HepG2 (cell line): Measurements from ENCODE around the gene SMIM13. TPM values are rescaled to one million over a fixed set of nuclear protein-coding genes. Genes with fewer than 3 reads are reported as not detected.

Experiments used
- ATRX ChIP-seq: sonication (generic); formaldehyde crosslinking; IDR thresholded peaks from 2 replicates; pipeline ENCODE4 v1.4.0; 2020; ENCODE audit warnings: missing genetic modification reagents, borderline replicate concordance
- CCDC6 ChIP-seq: sonication (generic); formaldehyde crosslinking; IDR thresholded peaks from 2 replicates; pipeline ENCODE4 v1.8.1; 2022; ENCODE audit warnings: mild to moderate bottlenecking, missing genetic modification reagents, moderate library complexity
- DRAP1 ChIP-seq: IDR thresholded peaks from 2 replicates; pipeline ENCODE4 v1.6.1; 2016; ENCODE audit warnings: missing genetic modification reagents, missing compliant biosample characterization
- ERF ChIP-seq: IDR thresholded peaks from 2 replicates; pipeline ENCODE4 v1.6.1; 2018; ENCODE audit warnings: missing biosample characterization, missing genetic modification reagents
- GATAD1 ChIP-seq: IDR thresholded peaks from 2 replicates; pipeline ENCODE4 v1.6.1; 2016; ENCODE audit warnings: missing genetic modification reagents, missing compliant biosample characterization
- GLMP ChIP-seq: sonication (generic); formaldehyde crosslinking; IDR thresholded peaks from 2 replicates; pipeline ENCODE4 v1.9.0; 2021; ENCODE audit warnings: missing genetic modification reagents, mild to moderate bottlenecking, borderline replicate concordance
- HDAC1 ChIP-seq: sonication (generic); formaldehyde crosslinking; IDR thresholded peaks from 2 replicates; pipeline ENCODE4 v1.5.1; 2020; ENCODE audit warnings: mild to moderate bottlenecking, missing genetic modification reagents
- HMGA1 ChIP-seq: sonication (generic); formaldehyde crosslinking; conservative IDR thresholded peaks from 2 replicates; pipeline ENCODE4 v1.4.0; 2020; ENCODE audit warnings: missing genetic modification reagents
- JUNB ChIP-seq: sonication (generic); formaldehyde crosslinking; IDR thresholded peaks from 2 replicates; pipeline ENCODE4 v1.8.0; 2022; ENCODE audit warnings: missing genetic modification reagents, mild to moderate bottlenecking, borderline replicate concordance
- KAT2B ChIP-seq: fragments of 150-350 bp; IDR thresholded peaks from 2 replicates; pipeline ENCODE4 v1.6.1; 2014; ENCODE audit warnings: low read depth, low read length, borderline replicate concordance
- MTERF4 ChIP-seq: sonication (generic); formaldehyde crosslinking; IDR thresholded peaks from 2 replicates; pipeline ENCODE4 v1.8.0; 2023; ENCODE audit warnings: mild to moderate bottlenecking, missing genetic modification reagents
- MTF2 ChIP-seq: sonication (generic); formaldehyde crosslinking; IDR thresholded peaks from 2 replicates; pipeline ENCODE4 v1.5.0; 2020; ENCODE audit warnings: missing genetic modification reagents, borderline replicate concordance
- PRDM15 ChIP-seq: sonication (generic); formaldehyde crosslinking; IDR thresholded peaks from 2 replicates; pipeline ENCODE4 v1.4.0; 2020; ENCODE audit warnings: missing genetic modification reagents
- REST ChIP-seq, 2 experiments: IDR thresholded peaks; 2 replicates each; pipeline ENCODE4 v1.6.1; 2011 to 2012; ENCODE audit warnings: low read length in 2 of 2, borderline replicate concordance in 1 of 2, low read depth in 1 of 2, mild to moderate bottlenecking in 1 of 2, moderate library complexity in 1 of 2
- TAF15 ChIP-seq: fragments of 200-400 bp; formaldehyde crosslinking; IDR thresholded peaks from one replicate; pipeline ENCODE4 v1.6.1; 2018; ENCODE audit warnings: mild to moderate bottlenecking, low read depth, low read length; ENCODE audit not compliant: poor library complexity, severe bottlenecking
- ZFP90 ChIP-seq: sonication (generic); formaldehyde crosslinking; IDR thresholded peaks from 2 replicates; pipeline ENCODE4 v1.8.0; 2022; ENCODE audit warnings: missing genetic modification reagents, mild to moderate bottlenecking, inconsistent platforms, borderline replicate concordance
- ZNF33A ChIP-seq: sonication (generic); formaldehyde crosslinking; IDR thresholded peaks from 2 replicates; pipeline ENCODE4 v1.5.1; 2020; ENCODE audit warnings: missing genetic modification reagents, mild to moderate bottlenecking, moderate library complexity, borderline replicate concordance
- ZNF383 ChIP-seq: sonication (generic); formaldehyde crosslinking; IDR thresholded peaks from 2 replicates; pipeline ENCODE4 v1.4.0; 2020; ENCODE audit warnings: missing genetic modification reagents, mild to moderate bottlenecking, borderline replicate concordance
- ZNF605 ChIP-seq: sonication (generic); formaldehyde crosslinking; IDR thresholded peaks from 2 replicates; pipeline ENCODE4 v1.8.0; 2022; ENCODE audit warnings: mild to moderate bottlenecking, missing genetic modification reagents
- ZNF619 ChIP-seq: sonication (generic); formaldehyde crosslinking; IDR thresholded peaks from 2 replicates; pipeline ENCODE4 v1.4.0; 2020; ENCODE audit warnings: mild to moderate bottlenecking, missing genetic modification reagents
- ZNF672 ChIP-seq: sonication (generic); formaldehyde crosslinking; IDR thresholded peaks from 2 replicates; pipeline ENCODE4 v1.8.1; 2022; ENCODE audit warnings: missing genetic modification reagents
- ZNF878 ChIP-seq: sonication (generic); formaldehyde crosslinking; IDR thresholded peaks from 2 replicates; pipeline ENCODE4 v1.8.1; 2023; ENCODE audit warnings: mild to moderate bottlenecking, missing genetic modification reagents, moderate library complexity
- polyA plus RNA-seq, 8 experiments: library from polyadenylated mRNA; depleted of rRNA in 3 of 8; stranded (reverse) in 7 of 8; unstranded in 1 of 8; fragments of >200 nt; fragmentation: Illumina TruSeq in 4 of 8; extraction: Trizol in 4 of 8; gene quantifications; 2 replicates each; pipeline versions ENCODE4 v1.2.1 to v1.2.3, GENCODE V29; 2011 to 2016; ENCODE audit warnings: low read depth in 4 of 8, missing spikeins in 1 of 8, mixed read lengths in 1 of 8; ENCODE audit not compliant: insufficient read depth in 1 of 8
- total RNA-seq, 5 experiments: library from RNA; depleted of rRNA; stranded (reverse); fragments of >200 nt; fragmentation: Illumina TruSeq; extraction: Trizol; gene quantifications; 2 replicates each; pipeline ENCODE4 v1.2.3, GENCODE V29; 2016; ENCODE audit warnings: low read depth in 1 of 5

SMIM13 gene
- total and polyA plus RNA-seq, 2 of the 13 experiments (the other 11 are each of a cell fraction or from before 2014, with no cell fraction given) = 2.7 to 10.2 TPM

- TF ChIP-seq MTERF4 (CRISPR knock-in tag) (no peak), ZNF619 (CRISPR knock-in tag) (no peak), ZNF672 (no peak), ERF (CRISPR knock-in tag) (no peak), MTF2 (CRISPR knock-in tag) (no peak), JUNB (CRISPR knock-in tag) (no peak), REST (IDR thresholded peaks at IDR 0.05; ENCODE audit: borderline replicate concordance in 1 of 2, low read depth in 1 of 2, low read length in 2 of 2) (no peak), ZNF605 (CRISPR knock-in tag) (no peak), ZFP90 (CRISPR knock-in tag) (no peak), GLMP (CRISPR knock-in tag) (no peak), ZNF383 (CRISPR knock-in tag) (no peak), PRDM15 (CRISPR knock-in tag) (no peak), HDAC1 (CRISPR knock-in tag) (no peak; the same call in 1 of the 2 replicates), ATRX (CRISPR knock-in tag) (no peak), GATAD1 (CRISPR knock-in tag) (no peak), TAF15 (no peak), CCDC6 (CRISPR knock-in tag) (no peak), ZNF33A (CRISPR knock-in tag) (no peak), KAT2B (no peak), ZNF878 (no peak), DRAP1 (CRISPR knock-in tag) (no peak), HMGA1 (CRISPR knock-in tag) (no peak)
Measured at GRCh38 chr6:11067348-11067747, 26.3 kb upstream of the SMIM13 start (continued).
